B cell (primary cell): ENCODE measurements around the gene ADGRD2.

Experiments
- EZH2 ChIP-seq: IDR thresholded peaks from 2 replicates; pipeline ENCODE4 v1.6.1; 2012; ENCODE audit warnings: borderline replicate concordance, low read depth, mild to moderate bottlenecking, moderate library complexity, low read length; ENCODE audit not compliant: insufficient read depth, poor library complexity, severe bottlenecking
- TF ChIP-seq, protein P1 (sequence below): fragments of 200-600 bp; IDR thresholded peaks from one replicate; pipeline ENCODE4 v1.8.0; 2022; ENCODE audit warnings: antibody characterized with exemption, mild to moderate bottlenecking

DNA sequence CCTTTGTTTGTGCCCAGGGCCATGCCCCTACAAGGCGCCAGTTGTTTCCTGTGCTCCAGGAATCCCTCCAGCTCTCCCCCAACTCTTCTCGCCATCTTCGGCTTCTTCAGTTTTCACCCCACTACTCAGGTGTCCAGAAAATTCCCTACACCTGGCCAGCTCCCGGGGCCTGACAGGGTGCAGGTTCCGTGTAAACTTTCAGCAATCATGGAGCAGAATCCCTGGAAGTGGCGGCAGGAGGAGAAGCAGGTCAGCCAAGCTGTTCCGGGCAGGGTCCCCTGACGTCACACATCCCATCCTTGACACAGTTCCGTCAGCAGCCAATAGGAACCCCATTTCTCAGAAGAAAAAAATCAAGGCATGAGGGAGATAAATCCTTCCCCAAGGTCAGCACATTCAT is 12.2 kb upstream of the ADGRD2 start:
- TF ChIP-seq, protein P1, sequence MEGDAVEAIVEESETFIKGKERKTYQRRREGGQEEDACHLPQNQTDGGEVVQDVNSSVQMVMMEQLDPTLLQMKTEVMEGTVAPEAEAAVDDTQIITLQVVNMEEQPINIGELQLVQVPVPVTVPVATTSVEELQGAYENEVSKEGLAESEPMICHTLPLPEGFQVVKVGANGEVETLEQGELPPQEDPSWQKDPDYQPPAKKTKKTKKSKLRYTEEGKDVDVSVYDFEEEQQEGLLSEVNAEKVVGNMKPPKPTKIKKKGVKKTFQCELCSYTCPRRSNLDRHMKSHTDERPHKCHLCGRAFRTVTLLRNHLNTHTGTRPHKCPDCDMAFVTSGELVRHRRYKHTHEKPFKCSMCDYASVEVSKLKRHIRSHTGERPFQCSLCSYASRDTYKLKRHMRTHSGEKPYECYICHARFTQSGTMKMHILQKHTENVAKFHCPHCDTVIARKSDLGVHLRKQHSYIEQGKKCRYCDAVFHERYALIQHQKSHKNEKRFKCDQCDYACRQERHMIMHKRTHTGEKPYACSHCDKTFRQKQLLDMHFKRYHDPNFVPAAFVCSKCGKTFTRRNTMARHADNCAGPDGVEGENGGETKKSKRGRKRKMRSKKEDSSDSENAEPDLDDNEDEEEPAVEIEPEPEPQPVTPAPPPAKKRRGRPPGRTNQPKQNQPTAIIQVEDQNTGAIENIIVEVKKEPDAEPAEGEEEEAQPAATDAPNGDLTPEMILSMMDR: no peak
- no peak for TF ChIP-seq EZH2
